ENCODE results near the gene LIMD2.

Gene LIMD2

GRCh38 chr17:63672856-63673255 is 27.1 kb downstream of the LIMD2 start:
- no peaks in the 10 kb centered on the region for H3K9me3 Mint-ChIP-seq
- H3K27ac Mint-ChIP-seq = no peak overlapping the region
- peaks cover 13% of the 10 kb centered on the region for H3K36me3 Mint-ChIP-seq (ENCODE audit: low read depth)
- no peak for DNase-seq
- no peak for TF ChIP-seq CTCF (IDR thresholded peaks at IDR 0.05)
- H3K4me3 Mint-ChIP-seq = no peak overlapping the region
- H3K27me3 Mint-ChIP-seq (ENCODE audit: low read depth, poor library complexity) = no peaks in the 10 kb centered on the region
- peaks cover 21% of the 10 kb centered on the region for H3K4me1 Mint-ChIP-seq

- Mint-ChIP-seq H3K4me3 (no peak overlapping the region), H3K4me1 (peaks cover 5% of the 10 kb centered on the region), H3K27me3 (ENCODE audit: low read depth, poor library complexity) (no peaks in the 10 kb centered on the region), H3K36me3 (ENCODE audit: low read depth) (peaks cover 39% of the 10 kb centered on the region), H3K9me3 (no peaks in the 10 kb centered on the region), H3K27ac (no peak overlapping the region)
- no peak for DNase-seq
- no peak for TF ChIP-seq CTCF (IDR thresholded peaks at IDR 0.05)
Observed at GRCh38 chr17:63665527-63666214, 34.3 kb downstream of the LIMD2 start.

- TF ChIP-seq CTCF (IDR thresholded peaks at IDR 0.05) = no peak
- Mint-ChIP-seq H3K9me3 (no peaks in the 10 kb centered on the region), H3K27me3 (ENCODE audit: low read depth, poor library complexity) (no peaks in the 10 kb centered on the region), H3K27ac (no peak overlapping the region), H3K36me3 (ENCODE audit: low read depth) (peaks cover 40% of the 10 kb centered on the region), H3K4me1 (peaks cover 18% of the 10 kb centered on the region), H3K4me3 (no peak overlapping the region)
- DNase-seq = no peak
Observed at GRCh38 chr17:63659850-63660249, 40.1 kb downstream of the LIMD2 start.

GRCh38 chr17:63658366-63658765 is 41.6 kb downstream of the LIMD2 start:
- Mint-ChIP-seq H3K27me3 (ENCODE audit: low read depth, poor library complexity) (no peaks in the 10 kb centered on the region), H3K4me1 (peaks cover 30% of the 10 kb centered on the region), H3K27ac (no peak overlapping the region), H3K9me3 (no peaks in the 10 kb centered on the region), H3K4me3 (no peak overlapping the region), H3K36me3 (ENCODE audit: low read depth) (peaks cover 32% of the 10 kb centered on the region)
- no peak for TF ChIP-seq CTCF (IDR thresholded peaks at IDR 0.05)
- DNase-seq = no peak

- Mint-ChIP-seq H3K27ac (no peak overlapping the region), H3K4me1 (peaks cover 35% of the 10 kb centered on the region), H3K9me3 (no peaks in the 10 kb centered on the region), H3K27me3 (ENCODE audit: low read depth, poor library complexity) (no peaks in the 10 kb centered on the region), H3K36me3 (ENCODE audit: low read depth) (peaks cover 37% of the 10 kb centered on the region), H3K4me3 (no peak overlapping the region)
- TF ChIP-seq CTCF (IDR thresholded peaks at IDR 0.05) = no peak
- DNase-seq = no peak
Observed at GRCh38 chr17:63657786-63658185, 42.1 kb downstream of the LIMD2 start.

GRCh38 chr17:63653050-63653449 is 46.9 kb downstream of the LIMD2 start:
- no peak for DNase-seq
- Mint-ChIP-seq H3K27me3 (ENCODE audit: low read depth, poor library complexity) (no peaks in the 10 kb centered on the region), H3K36me3 (ENCODE audit: low read depth) (peaks cover 16% of the 10 kb centered on the region), H3K27ac (no peak overlapping the region), H3K9me3 (no peaks in the 10 kb centered on the region), H3K4me1 (peaks cover 43% of the 10 kb centered on the region), H3K4me3 (no peak overlapping the region)
- TF ChIP-seq CTCF (IDR thresholded peaks at IDR 0.05) = no peak
